ENCODE measurements around the gene POLRMT. TPM values are rescaled to one million over a fixed set of nuclear protein-coding genes. Genes with fewer than 3 reads are reported as not detected.

The POLRMT gene
- polyA plus RNA-seq, 1 donor (not counting 4 experiments of a cell fraction or from before 2014, with no cell fraction given): 33.3 TPM

DNA sequence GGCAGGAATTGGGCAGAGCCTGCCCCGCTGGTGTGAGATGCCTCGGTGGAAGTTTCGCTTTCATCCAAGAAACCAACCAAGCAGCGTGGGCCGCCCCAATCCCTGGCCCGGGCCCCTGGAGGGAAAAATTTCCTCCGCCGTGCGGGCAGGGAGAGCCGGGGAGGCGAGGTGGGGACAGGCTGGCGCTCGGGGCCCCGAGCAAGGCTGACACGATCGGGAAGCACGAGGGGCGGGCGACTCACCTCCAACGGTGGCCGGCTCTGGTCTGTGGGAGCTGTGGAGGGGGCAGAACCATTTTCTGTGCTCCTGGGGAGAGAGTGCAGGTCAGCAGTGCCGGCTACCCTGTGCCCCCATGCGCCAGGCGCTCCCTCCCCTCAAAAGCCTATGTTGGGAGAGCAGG is 18.7 kb upstream of the POLRMT start:
- Histone ChIP-seq H3K9ac (ENCODE audit: control insufficient read depth, extremely low read depth, insufficient read depth, low read length) (no peak overlapping the region), H3K9me1 (ENCODE audit: control insufficient read depth, extremely low read depth, insufficient read depth, low read length) (no peaks in the 10 kb centered on the region), H3K4me3 (ENCODE audit: control insufficient read depth in 2 of 3, extremely low read depth in 1 of 3, insufficient read depth in 2 of 3, low read depth in 1 of 3, low read length in 3 of 3) (no peak overlapping the region), H3K4me1 (ENCODE audit: control insufficient read depth, extremely low read depth, insufficient read depth, low read length) (no peaks in the 10 kb centered on the region), H4K20me1 (ENCODE audit: control insufficient read depth, extremely low read depth, insufficient read depth, low read length) (peaks cover 38% of the 10 kb centered on the region), H3K36me3 (ENCODE audit: control insufficient read depth in 2 of 2, extremely low read depth in 1 of 2, insufficient read depth in 2 of 2, low read length in 2 of 2) (peaks cover 24 to 38% of the 10 kb centered on the region in 2 experiments), H3K9me3 (ENCODE audit: control insufficient read depth, low read depth, low read length) (no peaks in the 10 kb centered on the region), H2AFZ (ENCODE audit: control insufficient read depth, low read length) (no peak overlapping the region), H3K27ac (ENCODE audit: control insufficient read depth, insufficient read depth, low read length) (no peak overlapping the region), H3K4me2 (ENCODE audit: control insufficient read depth, extremely low read depth, insufficient read depth, low read depth, low read length) (no peak overlapping the region), H3K79me2 (ENCODE audit: control insufficient read depth, insufficient read depth, low read length) (peaks cover 70% of the 10 kb centered on the region), H3K27me3 (ENCODE audit: control insufficient read depth, extremely low read depth, insufficient read depth, low read length) (no peaks in the 10 kb centered on the region)
- DNase-seq (ENCODE audit: low read depth, low spot score): no peak
- dilution Hi-C loops (cut with MboI; ENCODE audit: extremely low pct_ligation_motif_present, low sequenced_read_pairs): no loop called here
- no peak for FAIRE-seq
- TF ChIP-seq, protein P1, sequence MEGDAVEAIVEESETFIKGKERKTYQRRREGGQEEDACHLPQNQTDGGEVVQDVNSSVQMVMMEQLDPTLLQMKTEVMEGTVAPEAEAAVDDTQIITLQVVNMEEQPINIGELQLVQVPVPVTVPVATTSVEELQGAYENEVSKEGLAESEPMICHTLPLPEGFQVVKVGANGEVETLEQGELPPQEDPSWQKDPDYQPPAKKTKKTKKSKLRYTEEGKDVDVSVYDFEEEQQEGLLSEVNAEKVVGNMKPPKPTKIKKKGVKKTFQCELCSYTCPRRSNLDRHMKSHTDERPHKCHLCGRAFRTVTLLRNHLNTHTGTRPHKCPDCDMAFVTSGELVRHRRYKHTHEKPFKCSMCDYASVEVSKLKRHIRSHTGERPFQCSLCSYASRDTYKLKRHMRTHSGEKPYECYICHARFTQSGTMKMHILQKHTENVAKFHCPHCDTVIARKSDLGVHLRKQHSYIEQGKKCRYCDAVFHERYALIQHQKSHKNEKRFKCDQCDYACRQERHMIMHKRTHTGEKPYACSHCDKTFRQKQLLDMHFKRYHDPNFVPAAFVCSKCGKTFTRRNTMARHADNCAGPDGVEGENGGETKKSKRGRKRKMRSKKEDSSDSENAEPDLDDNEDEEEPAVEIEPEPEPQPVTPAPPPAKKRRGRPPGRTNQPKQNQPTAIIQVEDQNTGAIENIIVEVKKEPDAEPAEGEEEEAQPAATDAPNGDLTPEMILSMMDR (optimal IDR thresholded peaks at IDR 0.05 in 1 of 3, IDR thresholded peaks at IDR 0.05 in 1 of 3, conservative IDR thresholded peaks at IDR 0.05 in 1 of 3; ENCODE audit: extremely low read depth in 1 of 3, insufficient read depth in 2 of 3, low read length in 3 of 3): no peak
- TF ChIP-seq EZH2 (IDR thresholded peaks at IDR 0.05; ENCODE audit: low read length): no peak

GRCh38 chr19:651114-651818 is 17.9 kb upstream of the POLRMT start:
- DNase-seq (ENCODE audit: low read depth, low spot score): no peak
- Histone ChIP-seq H3K9me3 (ENCODE audit: control insufficient read depth, low read depth, low read length) (no peaks in the 10 kb centered on the region), H3K4me2 (ENCODE audit: control insufficient read depth, extremely low read depth, insufficient read depth, low read depth, low read length) (no peak overlapping the region), H3K4me3 (ENCODE audit: control insufficient read depth in 2 of 3, extremely low read depth in 1 of 3, insufficient read depth in 2 of 3, low read depth in 1 of 3, low read length in 3 of 3) (no peak overlapping the region), H3K79me2 (ENCODE audit: control insufficient read depth, insufficient read depth, low read length) (peaks cover 63% of the 10 kb centered on the region), H3K36me3 (ENCODE audit: control insufficient read depth in 2 of 2, extremely low read depth in 1 of 2, insufficient read depth in 2 of 2, low read length in 2 of 2) (peaks cover 28 to 41% of the 10 kb centered on the region in 2 experiments), H3K4me1 (ENCODE audit: control insufficient read depth, extremely low read depth, insufficient read depth, low read length) (no peaks in the 10 kb centered on the region), H2AFZ (ENCODE audit: control insufficient read depth, low read length) (no peak overlapping the region), H3K27me3 (ENCODE audit: control insufficient read depth, extremely low read depth, insufficient read depth, low read length) (no peaks in the 10 kb centered on the region), H4K20me1 (ENCODE audit: control insufficient read depth, extremely low read depth, insufficient read depth, low read length) (peaks cover 35% of the 10 kb centered on the region), H3K27ac (ENCODE audit: control insufficient read depth, insufficient read depth, low read length) (no peak overlapping the region), H3K9ac (ENCODE audit: control insufficient read depth, extremely low read depth, insufficient read depth, low read length) (no peak overlapping the region), H3K9me1 (ENCODE audit: control insufficient read depth, extremely low read depth, insufficient read depth, low read length) (no peaks in the 10 kb centered on the region)
- TF ChIP-seq EZH2 (IDR thresholded peaks at IDR 0.05; ENCODE audit: low read length): no peak
- TF ChIP-seq, protein P1 (optimal IDR thresholded peaks at IDR 0.05 in 1 of 3, IDR thresholded peaks at IDR 0.05 in 1 of 3, conservative IDR thresholded peaks at IDR 0.05 in 1 of 3; ENCODE audit: extremely low read depth in 1 of 3, insufficient read depth in 2 of 3, low read length in 3 of 3): no peak
- no peak for FAIRE-seq
- dilution Hi-C loops (cut with MboI; ENCODE audit: extremely low pct_ligation_motif_present, low sequenced_read_pairs): no loop called here
